Measurements from ENCODE around the gene AATK.

Gene AATK

DNA sequence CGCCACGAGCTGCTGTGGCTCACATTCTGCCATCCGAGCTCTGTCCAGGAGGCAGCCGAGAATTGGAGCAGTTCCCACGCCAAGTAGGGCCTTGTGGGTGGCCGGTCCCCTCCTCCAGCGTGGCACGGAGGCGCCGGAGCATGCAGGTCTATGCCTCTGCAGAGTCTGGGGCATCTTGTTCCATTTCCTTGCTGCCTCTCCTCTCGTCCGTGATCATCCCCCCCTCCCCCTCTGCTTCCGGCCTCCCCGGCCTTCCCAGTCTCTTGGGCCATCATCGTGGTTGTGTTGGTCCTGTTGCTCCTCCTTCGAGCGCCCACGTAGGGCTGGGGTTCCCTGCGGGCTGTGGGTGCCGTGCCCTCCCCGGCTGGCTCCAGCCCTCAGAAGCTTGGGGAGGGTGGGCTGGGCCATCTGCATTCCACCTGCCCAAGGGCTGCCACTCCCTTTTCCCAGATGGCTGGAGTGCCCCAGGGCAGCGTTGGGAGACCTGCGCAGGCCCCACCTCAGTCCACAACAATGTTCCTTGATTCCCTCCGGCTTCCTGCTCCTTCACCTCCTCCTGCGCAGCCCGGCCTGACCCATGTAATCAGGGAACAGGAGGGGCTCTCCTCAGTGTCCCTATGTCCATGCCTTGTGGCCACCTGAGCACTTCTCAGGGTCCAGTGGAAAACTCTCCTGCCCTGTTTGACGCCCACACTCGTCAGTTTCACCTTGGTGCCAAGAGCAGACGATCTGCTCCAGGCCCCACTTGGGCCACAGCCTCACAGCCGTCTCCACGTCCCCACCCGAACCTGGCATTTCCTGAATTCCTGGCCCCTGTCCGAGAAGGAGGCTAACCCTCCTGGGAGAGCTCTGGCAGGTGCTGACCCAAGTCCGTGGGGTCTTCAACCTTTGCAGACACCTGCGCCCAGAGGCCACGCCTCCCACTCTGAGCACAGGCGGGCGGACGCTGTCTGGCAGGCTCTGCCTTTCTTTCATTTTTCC lies 94.0 kb downstream of the AATK start:
- DNase-seq (ENCODE audit: low read depth in 2 of 2), result no peak

DNA sequence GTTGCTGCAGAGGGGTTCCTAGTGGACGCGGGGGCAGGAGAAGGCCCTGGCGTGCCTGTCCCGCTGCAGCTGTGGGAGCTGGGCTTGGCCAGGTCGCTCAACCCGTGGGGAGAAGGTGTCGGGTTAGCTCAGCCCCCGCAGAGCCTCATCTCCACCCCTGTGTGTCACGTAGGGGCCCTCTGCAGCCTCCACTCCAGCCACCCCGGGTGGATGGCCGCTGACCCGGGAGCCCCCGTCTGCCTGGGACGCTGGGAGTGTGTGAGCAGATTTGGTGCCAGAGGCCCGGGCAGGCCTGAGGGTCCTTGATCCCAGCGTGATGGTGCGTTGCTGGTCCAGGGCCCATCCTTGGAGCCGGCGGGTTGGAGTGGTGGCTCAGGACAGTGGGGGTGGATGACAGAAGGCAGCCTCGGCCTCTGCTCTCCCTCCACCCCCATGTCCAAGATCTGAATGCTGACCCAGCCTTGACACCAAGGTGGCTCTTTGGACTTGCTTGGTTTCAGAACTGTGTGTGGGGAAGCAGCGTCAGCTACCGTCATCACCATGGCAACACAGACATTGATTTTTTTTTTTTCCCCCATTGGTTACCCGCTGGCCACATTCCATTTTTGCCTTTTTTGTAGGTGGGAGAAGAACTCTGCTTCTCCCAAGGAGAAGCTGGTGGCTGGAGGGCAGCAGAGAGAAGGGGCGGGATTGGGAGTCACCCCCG lies 95.3 kb downstream of the AATK start:
- DNase-seq (ENCODE audit: low read depth in 2 of 2), result no peak

DNA sequence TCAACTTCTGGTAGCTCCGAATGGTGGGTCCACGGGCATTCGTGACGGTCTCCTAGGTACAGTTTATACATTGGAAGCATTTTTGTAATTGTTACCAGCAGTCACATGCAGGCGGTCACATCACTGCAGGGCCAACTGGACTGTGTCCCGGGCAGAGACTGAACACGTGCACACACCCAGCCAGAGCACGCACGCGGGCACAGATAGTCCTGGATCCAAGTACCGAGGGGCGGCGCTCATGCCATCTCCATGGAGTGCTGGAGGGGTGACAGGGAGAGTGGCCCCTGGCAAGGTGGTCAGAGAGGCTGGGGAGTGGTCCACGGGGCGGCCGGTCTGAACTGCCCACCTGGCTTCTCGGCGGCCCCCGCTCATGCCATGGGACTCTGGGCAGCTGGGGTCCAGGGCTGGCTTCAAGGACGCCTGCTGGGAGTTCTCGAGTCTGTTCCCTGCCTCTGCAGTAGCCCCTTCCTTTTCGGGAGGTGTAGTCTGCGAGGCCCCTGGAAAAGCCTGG lies 96.8 kb downstream of the AATK start:
- DNase-seq (ENCODE audit: low read depth in 2 of 2), result no peak

DNA sequence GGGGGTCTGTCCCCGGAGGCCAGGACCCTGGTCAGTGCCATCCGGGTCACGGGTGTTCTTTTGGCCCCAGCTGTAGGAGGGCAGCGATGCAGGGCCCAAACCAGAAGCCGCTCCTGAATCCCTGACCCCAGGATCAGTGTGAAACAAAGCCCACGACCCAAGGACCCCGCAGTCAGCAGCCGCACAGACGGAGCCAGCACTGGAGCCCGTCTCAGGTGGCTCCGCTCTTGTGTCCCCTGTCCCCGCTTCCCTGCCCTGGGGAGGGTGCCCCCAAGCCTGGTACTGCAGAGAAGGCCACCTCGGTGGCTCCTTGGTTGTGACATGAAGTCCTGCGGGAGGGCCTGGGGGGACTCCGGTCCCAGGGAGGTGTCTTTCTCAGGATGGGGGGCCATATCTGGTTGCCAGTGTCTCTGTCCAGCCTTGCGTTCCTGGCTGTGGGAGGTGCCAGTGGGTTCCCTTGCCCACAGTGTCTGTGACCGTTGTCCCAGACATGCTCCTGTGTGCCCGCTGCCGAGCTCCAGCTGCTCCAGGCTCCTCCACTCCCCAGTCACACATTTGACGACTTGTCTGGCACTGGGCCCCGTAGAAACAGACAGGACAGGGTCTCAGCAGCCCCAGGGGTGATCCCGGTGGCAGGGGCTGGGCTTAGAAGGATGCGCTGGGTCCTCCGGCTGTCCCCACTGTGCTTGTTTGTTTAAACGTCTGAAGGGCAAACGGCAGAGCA lies 97.4 kb downstream of the AATK start:
- no peak for DNase-seq (ENCODE audit: low read depth in 2 of 2)

DNA sequence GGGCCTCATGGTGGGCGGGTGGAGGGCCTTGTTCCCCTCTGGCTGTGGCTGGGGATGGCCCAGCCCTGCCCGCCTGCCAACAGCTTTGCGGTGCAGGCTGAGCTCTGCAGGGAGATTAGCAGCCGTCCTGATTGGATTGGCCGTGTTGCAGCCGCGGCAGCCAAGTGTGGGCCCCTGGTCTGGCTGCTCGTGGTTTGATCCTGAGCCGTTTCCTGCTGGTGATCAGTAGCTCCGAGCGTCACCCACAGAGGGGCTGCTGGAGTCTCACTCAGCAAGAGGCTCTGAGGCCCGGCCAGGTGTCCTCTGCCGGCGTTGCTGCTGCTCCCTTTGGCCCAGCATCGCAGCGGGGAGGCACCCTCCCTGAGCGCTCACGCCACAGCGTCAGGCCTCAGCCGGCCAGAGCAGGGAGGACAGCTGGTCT lies 98.6 kb downstream of the AATK start:
- no peak for DNase-seq (ENCODE audit: low read depth in 2 of 2)
